Keratinocyte (primary cell): ENCODE measurements around the gene SLC17A5.

Experiments used
- CTCF ChIP-seq, 3 experiments: IDR thresholded peaks in 1 of 3; conservative IDR thresholded peaks in 1 of 3; optimal IDR thresholded peaks in 1 of 3; 2 replicates in 2 of 3; 3 replicates in 1 of 3; pipeline versions ENCODE3 to v1.5.1; 2011; ENCODE audit warnings: low read length in 3 of 3, mild to moderate bottlenecking in 3 of 3, moderate library complexity in 2 of 3, control low read depth in 1 of 3, inconsistent platforms in 1 of 3; ENCODE audit not compliant: insufficient read depth in 2 of 3; ENCODE audit errors: extremely low read depth in 1 of 3
- EZH2 ChIP-seq: IDR thresholded peaks from one replicate; pipeline ENCODE4 v1.6.1; 2012; ENCODE audit warnings: inconsistent platforms, mild to moderate bottlenecking, low read length, moderate library complexity

- TF ChIP-seq CTCF (optimal IDR thresholded peaks at IDR 0.05 in 1 of 3, IDR thresholded peaks at IDR 0.05 in 1 of 3, conservative IDR thresholded peaks at IDR 0.05 in 1 of 3; ENCODE audit: extremely low read depth in 1 of 3, insufficient read depth in 2 of 3, low read length in 3 of 3): no peak
- no peak for TF ChIP-seq EZH2
Observed at GRCh38 chr6:73664701-73665100, 10.9 kb upstream of the SLC17A5 start.
